ENCODE results near the gene TRMT11. TPM values are rescaled to one million over a fixed set of nuclear protein-coding genes. Genes with fewer than 3 reads are reported as not detected.

TRMT11 gene
- polyA plus RNA-seq, 1 donor (not counting 4 experiments of a cell fraction or from before 2014, with no cell fraction given) = 23.0 TPM

DNA sequence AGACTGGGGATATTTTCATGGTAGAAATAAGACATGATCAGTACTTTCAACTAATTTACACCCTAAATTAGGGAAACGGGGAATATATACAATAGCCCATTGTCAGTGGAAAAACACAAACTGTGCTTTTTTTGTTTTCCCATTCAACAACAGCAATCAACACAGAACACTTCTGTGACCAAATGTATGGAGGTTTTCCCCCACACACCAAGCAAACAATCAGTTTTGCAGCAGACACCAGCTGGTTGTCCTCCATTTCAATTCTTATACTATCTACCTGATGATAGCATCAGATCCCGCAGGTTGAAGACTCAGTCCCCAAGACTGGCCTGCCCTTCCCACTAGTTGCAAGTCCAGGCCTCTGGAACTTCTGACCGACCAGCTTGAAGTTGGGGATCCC, 25.2 kb upstream of the TRMT11 start:
- DNase-seq (ENCODE audit: low read depth, low spot score) (no peak), FAIRE-seq (no peak)

DNA sequence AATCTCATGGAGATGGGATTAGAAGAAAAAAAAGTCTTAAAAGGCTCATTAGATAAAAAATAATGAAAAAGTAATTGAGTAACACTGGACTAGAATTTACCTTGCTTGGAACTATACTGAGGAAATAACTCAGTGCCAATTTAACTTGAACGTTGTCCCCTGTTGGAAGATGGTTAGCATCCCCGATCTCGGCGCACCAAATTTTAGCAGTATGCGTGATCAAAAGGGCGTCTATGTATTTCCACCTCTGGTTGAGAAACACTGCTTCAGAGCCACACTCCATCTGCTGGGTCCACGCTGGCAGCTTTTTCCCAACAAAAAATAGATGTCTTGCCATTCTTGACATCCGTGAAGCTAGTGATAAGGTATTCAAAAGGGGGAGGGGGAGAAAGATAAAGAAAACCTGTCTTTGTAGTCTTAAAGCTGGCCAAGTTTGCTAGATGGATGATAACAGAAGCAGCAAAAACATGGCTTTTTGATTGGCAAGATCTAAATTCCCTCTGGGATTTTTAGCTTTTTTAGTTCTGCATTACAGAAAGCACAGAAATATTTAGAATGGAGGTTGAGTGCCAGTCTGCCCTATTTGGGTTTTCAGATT, 23.3 kb upstream of the TRMT11 start:
- no peaks in the 10 kb centered on the region for H4K20me1 ChIP-seq (ENCODE audit: control insufficient read depth, extremely low read depth, insufficient read depth, low read length)
- no peak overlapping the region for H2AFZ ChIP-seq (ENCODE audit: control insufficient read depth, low read length)
- dilution Hi-C loops (cut with MboI; ENCODE audit: extremely low pct_ligation_motif_present, low sequenced_read_pairs) = no loop called here
- TF ChIP-seq, protein P1, sequence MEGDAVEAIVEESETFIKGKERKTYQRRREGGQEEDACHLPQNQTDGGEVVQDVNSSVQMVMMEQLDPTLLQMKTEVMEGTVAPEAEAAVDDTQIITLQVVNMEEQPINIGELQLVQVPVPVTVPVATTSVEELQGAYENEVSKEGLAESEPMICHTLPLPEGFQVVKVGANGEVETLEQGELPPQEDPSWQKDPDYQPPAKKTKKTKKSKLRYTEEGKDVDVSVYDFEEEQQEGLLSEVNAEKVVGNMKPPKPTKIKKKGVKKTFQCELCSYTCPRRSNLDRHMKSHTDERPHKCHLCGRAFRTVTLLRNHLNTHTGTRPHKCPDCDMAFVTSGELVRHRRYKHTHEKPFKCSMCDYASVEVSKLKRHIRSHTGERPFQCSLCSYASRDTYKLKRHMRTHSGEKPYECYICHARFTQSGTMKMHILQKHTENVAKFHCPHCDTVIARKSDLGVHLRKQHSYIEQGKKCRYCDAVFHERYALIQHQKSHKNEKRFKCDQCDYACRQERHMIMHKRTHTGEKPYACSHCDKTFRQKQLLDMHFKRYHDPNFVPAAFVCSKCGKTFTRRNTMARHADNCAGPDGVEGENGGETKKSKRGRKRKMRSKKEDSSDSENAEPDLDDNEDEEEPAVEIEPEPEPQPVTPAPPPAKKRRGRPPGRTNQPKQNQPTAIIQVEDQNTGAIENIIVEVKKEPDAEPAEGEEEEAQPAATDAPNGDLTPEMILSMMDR (optimal IDR thresholded peaks at IDR 0.05 in 1 of 3, IDR thresholded peaks at IDR 0.05 in 1 of 3, conservative IDR thresholded peaks at IDR 0.05 in 1 of 3; ENCODE audit: extremely low read depth in 1 of 3, insufficient read depth in 2 of 3, low read length in 3 of 3) = no peak
- TF ChIP-seq EZH2 (IDR thresholded peaks at IDR 0.05; ENCODE audit: low read length) = no peak
- no peaks in the 10 kb centered on the region for H3K27me3 ChIP-seq (ENCODE audit: control insufficient read depth, extremely low read depth, insufficient read depth, low read length)
- no peak overlapping the region for H3K4me2 ChIP-seq (ENCODE audit: control insufficient read depth, extremely low read depth, insufficient read depth, low read depth, low read length)
- FAIRE-seq (no peak), DNase-seq (ENCODE audit: low read depth, low spot score) (no peak)
- no peak overlapping the region for H3K4me3 ChIP-seq (ENCODE audit: control insufficient read depth in 2 of 3, extremely low read depth in 1 of 3, insufficient read depth in 2 of 3, low read depth in 1 of 3, low read length in 3 of 3)
- H3K9me3 ChIP-seq (ENCODE audit: control insufficient read depth, low read depth, low read length) = no peaks in the 10 kb centered on the region
- no peak overlapping the region for H3K27ac ChIP-seq (ENCODE audit: control insufficient read depth, insufficient read depth, low read length)
- H3K79me2 ChIP-seq (ENCODE audit: control insufficient read depth, insufficient read depth, low read length) = no peaks in the 10 kb centered on the region
- no peaks in the 10 kb centered on the region for H3K9me1 ChIP-seq (ENCODE audit: control insufficient read depth, extremely low read depth, insufficient read depth, low read length)
- peaks cover 0 to 5% of the 10 kb centered on the region in 2 experiments for H3K36me3 ChIP-seq (ENCODE audit: control insufficient read depth in 2 of 2, extremely low read depth in 1 of 2, insufficient read depth in 2 of 2, low read length in 2 of 2)
- H3K4me1 ChIP-seq (ENCODE audit: control insufficient read depth, extremely low read depth, insufficient read depth, low read length) = peaks cover 3% of the 10 kb centered on the region
- no peak overlapping the region for H3K9ac ChIP-seq (ENCODE audit: control insufficient read depth, extremely low read depth, insufficient read depth, low read length)

More for the DNA sequence above, 25.2 kb upstream of the TRMT11 start:
- dilution Hi-C loops (cut with MboI; ENCODE audit: extremely low pct_ligation_motif_present, low sequenced_read_pairs) = no loop called here
- H4K20me1 ChIP-seq (ENCODE audit: control insufficient read depth, extremely low read depth, insufficient read depth, low read length) = no peaks in the 10 kb centered on the region
- no peak overlapping the region for H3K27ac ChIP-seq (ENCODE audit: control insufficient read depth, insufficient read depth, low read length)
- no peak overlapping the region for H3K4me3 ChIP-seq (ENCODE audit: control insufficient read depth in 2 of 3, extremely low read depth in 1 of 3, insufficient read depth in 2 of 3, low read depth in 1 of 3, low read length in 3 of 3)
- no peaks in the 10 kb centered on the region for H3K79me2 ChIP-seq (ENCODE audit: control insufficient read depth, insufficient read depth, low read length)
- H3K4me2 ChIP-seq (ENCODE audit: control insufficient read depth, extremely low read depth, insufficient read depth, low read depth, low read length) = no peak overlapping the region
- H3K9ac ChIP-seq (ENCODE audit: control insufficient read depth, extremely low read depth, insufficient read depth, low read length) = no peak overlapping the region
- no peaks in the 10 kb centered on the region for H3K27me3 ChIP-seq (ENCODE audit: control insufficient read depth, extremely low read depth, insufficient read depth, low read length)
- TF ChIP-seq EZH2 (IDR thresholded peaks at IDR 0.05; ENCODE audit: low read length) = no peak
- TF ChIP-seq, protein P1 (optimal IDR thresholded peaks at IDR 0.05 in 1 of 3, IDR thresholded peaks at IDR 0.05 in 1 of 3, conservative IDR thresholded peaks at IDR 0.05 in 1 of 3; ENCODE audit: extremely low read depth in 1 of 3, insufficient read depth in 2 of 3, low read length in 3 of 3) = no peak
- H3K4me1 ChIP-seq (ENCODE audit: control insufficient read depth, extremely low read depth, insufficient read depth, low read length) = peaks cover 9% of the 10 kb centered on the region
- no peaks in the 10 kb centered on the region for H3K9me1 ChIP-seq (ENCODE audit: control insufficient read depth, extremely low read depth, insufficient read depth, low read length)
- no peaks in the 10 kb centered on the region for H3K9me3 ChIP-seq (ENCODE audit: control insufficient read depth, low read depth, low read length)
- no peak overlapping the region for H2AFZ ChIP-seq (ENCODE audit: control insufficient read depth, low read length)
- H3K36me3 ChIP-seq (ENCODE audit: control insufficient read depth in 2 of 2, extremely low read depth in 1 of 2, insufficient read depth in 2 of 2, low read length in 2 of 2) = no peaks in the 10 kb centered on the region
